Neural crest cell (in vitro differentiated cells): ENCODE measurements around the gene PRKG1. TPM values are rescaled to one million over a fixed set of nuclear protein-coding genes. Genes with fewer than 3 reads are reported as not detected.

ENCODE experiments used
- DNase-seq: peaks from one replicate; pipeline ENCODE4 v3.0.0; 2021; ENCODE audit warnings: low read depth, mixed read lengths, low spot score
- H3K27ac Mint-ChIP-seq: one replicate; pipeline ENCODE4 v1.8.0; 2021; ENCODE audit warnings: mild to moderate bottlenecking, mixed read lengths; ENCODE audit not compliant: unreplicated experiment
- H3K27me3 Mint-ChIP-seq: 2 replicates; pipeline ENCODE4 v1.8.0; 2021; ENCODE audit warnings: low read depth, mild to moderate bottlenecking, mixed read lengths
- H3K36me3 Mint-ChIP-seq: 2 replicates; pipeline ENCODE4 v1.8.0; 2021; ENCODE audit warnings: low read depth, mild to moderate bottlenecking, mixed read lengths
- H3K4me1 Mint-ChIP-seq: 2 replicates; pipeline ENCODE4 v1.8.0; 2021; ENCODE audit warnings: mixed read lengths
- H3K4me3 Mint-ChIP-seq: one replicate; pipeline ENCODE4 v1.8.0; 2021; ENCODE audit warnings: mild to moderate bottlenecking, mixed read lengths
- H3K9me3 Mint-ChIP-seq: 2 replicates; pipeline ENCODE4 v1.8.0; 2021; ENCODE audit warnings: mixed read lengths
- total RNA-seq: library from RNA; stranded (reverse); gene quantifications from 2 replicates; pipeline ENCODE4 v1.2.1, GENCODE V29; 2021
- TF ChIP-seq, protein P1 (sequence below): fragments of 200-600 bp; sonication (generic); conservative IDR thresholded peaks from 2 replicates; pipeline ENCODE4 v1.5.0; 2021; ENCODE audit warnings: antibody characterized with exemption, mild to moderate bottlenecking

PRKG1 gene
- total RNA-seq, 1 donor from 2014 or later: 4.4 TPM

DNA sequence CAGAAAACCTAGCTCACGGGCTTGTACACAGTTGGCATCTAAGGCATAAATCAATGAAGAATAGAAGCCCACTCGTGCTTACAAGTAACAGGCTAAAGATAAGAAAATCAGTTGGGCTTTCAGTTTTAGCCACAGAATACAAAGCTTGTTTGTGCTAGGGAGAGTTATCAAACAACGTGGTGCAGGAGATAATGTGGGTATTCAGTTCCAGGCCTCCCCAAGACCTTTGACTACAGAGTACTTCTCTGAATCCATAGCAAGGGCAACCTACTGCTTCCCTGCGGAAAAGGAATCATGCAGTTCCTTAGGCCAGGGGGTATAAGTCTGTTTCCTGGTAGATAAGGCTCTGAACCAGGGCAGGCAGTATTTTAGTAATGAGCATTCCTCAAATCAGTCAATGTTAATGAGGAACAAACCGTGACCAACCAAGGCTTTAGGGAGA is 844.6 kb downstream of the PRKG1 start:
- DNase-seq: no peak
- peaks cover under 1% of the 10 kb centered on the region for H3K9me3 Mint-ChIP-seq
- H3K27me3 Mint-ChIP-seq: no peaks in the 10 kb centered on the region
- TF ChIP-seq, protein P1, sequence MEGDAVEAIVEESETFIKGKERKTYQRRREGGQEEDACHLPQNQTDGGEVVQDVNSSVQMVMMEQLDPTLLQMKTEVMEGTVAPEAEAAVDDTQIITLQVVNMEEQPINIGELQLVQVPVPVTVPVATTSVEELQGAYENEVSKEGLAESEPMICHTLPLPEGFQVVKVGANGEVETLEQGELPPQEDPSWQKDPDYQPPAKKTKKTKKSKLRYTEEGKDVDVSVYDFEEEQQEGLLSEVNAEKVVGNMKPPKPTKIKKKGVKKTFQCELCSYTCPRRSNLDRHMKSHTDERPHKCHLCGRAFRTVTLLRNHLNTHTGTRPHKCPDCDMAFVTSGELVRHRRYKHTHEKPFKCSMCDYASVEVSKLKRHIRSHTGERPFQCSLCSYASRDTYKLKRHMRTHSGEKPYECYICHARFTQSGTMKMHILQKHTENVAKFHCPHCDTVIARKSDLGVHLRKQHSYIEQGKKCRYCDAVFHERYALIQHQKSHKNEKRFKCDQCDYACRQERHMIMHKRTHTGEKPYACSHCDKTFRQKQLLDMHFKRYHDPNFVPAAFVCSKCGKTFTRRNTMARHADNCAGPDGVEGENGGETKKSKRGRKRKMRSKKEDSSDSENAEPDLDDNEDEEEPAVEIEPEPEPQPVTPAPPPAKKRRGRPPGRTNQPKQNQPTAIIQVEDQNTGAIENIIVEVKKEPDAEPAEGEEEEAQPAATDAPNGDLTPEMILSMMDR: no peak
- no peaks in the 10 kb centered on the region for H3K36me3 Mint-ChIP-seq
- peaks cover 27% of the 10 kb centered on the region for H3K4me1 Mint-ChIP-seq
- peak overlapping the region; percentile 30 for H3K27ac Mint-ChIP-seq
- no peak overlapping the region for H3K4me3 Mint-ChIP-seq

DNA sequence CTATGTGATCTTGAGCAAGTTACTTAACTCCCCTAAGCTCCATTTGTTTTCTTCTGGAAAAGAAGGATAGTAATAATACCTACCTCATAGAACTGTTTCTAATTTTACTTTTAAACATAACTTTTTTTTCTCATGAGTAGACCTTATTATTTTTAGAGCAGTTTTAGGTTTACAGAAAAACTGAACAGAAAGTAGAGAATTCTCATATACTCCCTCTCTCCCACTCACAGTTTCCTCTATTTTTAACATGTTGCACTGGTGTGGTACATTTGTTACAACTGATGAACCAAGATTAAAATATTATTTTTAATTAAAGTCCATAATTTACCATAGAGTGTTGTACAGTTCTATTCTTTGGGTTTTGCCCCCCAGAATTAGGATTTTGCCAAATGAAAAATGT is 846.4 kb downstream of the PRKG1 start:
- Mint-ChIP-seq H3K4me1 (peaks cover 20% of the 10 kb centered on the region), H3K27me3 (no peaks in the 10 kb centered on the region), H3K36me3 (no peaks in the 10 kb centered on the region), H3K9me3 (peaks cover 9% of the 10 kb centered on the region), H3K27ac (no peak overlapping the region), H3K4me3 (no peak overlapping the region)
- TF ChIP-seq, protein P1: no peak
- no peak for DNase-seq

DNA sequence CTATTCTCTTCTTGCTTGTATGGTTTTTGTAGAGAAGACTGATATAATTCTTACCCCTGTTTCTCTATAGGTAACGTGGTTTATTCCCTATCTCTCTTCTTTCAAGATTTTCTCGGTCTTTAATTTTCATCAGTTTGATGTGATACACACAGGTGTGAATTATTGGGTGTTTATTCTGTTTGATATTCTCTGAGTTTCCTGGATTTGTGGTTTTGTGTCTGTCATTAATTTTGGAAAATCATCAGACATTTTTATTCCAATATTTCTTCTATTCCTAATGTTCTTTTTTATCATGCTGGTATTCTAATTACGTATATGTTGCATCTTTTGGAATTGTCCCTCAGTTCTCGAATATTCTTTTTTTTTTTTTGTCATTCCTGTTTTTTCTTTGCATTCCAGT is 850.1 kb downstream of the PRKG1 start:
- H3K9me3 Mint-ChIP-seq: peaks cover 9% of the 10 kb centered on the region
- H3K27me3 Mint-ChIP-seq: no peaks in the 10 kb centered on the region
- H3K4me1 Mint-ChIP-seq: peaks cover 29% of the 10 kb centered on the region
- no peak overlapping the region for H3K4me3 Mint-ChIP-seq
- no peak overlapping the region for H3K27ac Mint-ChIP-seq
- no peaks in the 10 kb centered on the region for H3K36me3 Mint-ChIP-seq
- no peak for DNase-seq
- TF ChIP-seq, protein P1: no peak

DNA sequence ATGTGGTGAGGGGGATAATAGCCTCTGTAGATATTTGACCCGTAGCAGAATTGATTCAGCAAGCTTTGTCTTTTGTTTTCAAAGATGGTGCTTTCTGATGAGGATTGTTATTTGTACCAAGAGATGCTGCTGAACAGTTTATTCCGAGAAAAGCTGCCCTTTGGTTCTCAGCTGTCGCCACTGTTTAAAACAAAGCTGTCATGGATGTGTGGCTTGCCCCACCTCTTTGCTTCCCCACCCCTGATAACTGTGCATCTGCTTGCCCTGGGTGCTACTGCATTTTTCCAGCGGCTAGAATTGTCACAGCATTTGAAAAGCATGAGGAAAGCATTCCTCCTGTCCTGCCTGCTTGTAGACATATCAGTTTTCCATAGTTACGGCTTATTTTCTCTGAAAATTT is 852.0 kb downstream of the PRKG1 start:
- H3K9me3 Mint-ChIP-seq: peaks cover 9% of the 10 kb centered on the region
- no peaks in the 10 kb centered on the region for H3K27me3 Mint-ChIP-seq
- H3K4me3 Mint-ChIP-seq: no peak overlapping the region
- TF ChIP-seq, protein P1: no peak
- DNase-seq: no peak
- no peaks in the 10 kb centered on the region for H3K36me3 Mint-ChIP-seq
- no peak overlapping the region for H3K27ac Mint-ChIP-seq
- H3K4me1 Mint-ChIP-seq: peaks cover 19% of the 10 kb centered on the region

DNA sequence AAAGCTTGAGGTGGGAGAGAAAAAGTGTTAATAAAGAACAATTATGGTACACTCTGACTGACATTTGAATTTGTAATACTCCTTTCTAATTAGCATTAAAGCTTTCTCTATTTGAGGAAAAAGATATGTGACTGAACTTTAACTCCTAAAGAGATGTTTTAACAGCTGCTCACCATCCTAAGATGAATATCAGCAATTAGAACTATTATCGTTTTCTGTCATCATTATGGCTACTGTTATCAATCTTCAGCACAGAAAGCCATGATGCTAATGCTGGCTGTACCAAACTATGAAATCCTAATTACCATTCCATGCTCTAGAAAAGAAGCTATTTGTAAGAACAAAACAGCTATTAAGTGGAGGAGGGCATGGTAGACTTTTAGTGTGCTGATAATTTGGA is 853.9 kb downstream of the PRKG1 start:
- Mint-ChIP-seq H3K36me3 (no peaks in the 10 kb centered on the region), H3K9me3 (peaks cover 9% of the 10 kb centered on the region), H3K27ac (no peak overlapping the region), H3K27me3 (no peaks in the 10 kb centered on the region), H3K4me3 (no peak overlapping the region), H3K4me1 (peaks cover 25% of the 10 kb centered on the region)
- TF ChIP-seq, protein P1: no peak
- DNase-seq: no peak

DNA sequence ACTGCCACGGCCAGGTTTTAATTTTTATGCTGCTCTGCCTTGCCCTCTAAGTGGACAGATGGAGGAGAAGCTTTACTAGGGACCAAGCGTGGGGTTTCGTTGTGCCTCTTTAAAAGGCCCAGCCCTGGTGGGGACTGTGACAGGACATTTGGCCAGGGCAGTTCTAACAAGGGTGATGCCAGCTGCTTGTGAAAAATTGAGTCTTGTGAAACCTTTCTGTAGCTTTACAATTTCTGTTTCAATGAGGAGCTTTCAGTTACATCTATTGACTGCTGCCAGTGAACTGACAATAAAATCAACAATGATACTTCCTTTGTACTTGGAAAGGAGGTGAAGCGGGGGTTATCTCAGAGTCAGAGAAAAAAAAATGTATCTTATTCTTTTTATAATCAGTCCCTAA is 858.2 kb downstream of the PRKG1 start:
- TF ChIP-seq, protein P1: no peak
- Mint-ChIP-seq H3K4me1 (peaks cover 10% of the 10 kb centered on the region), H3K36me3 (no peaks in the 10 kb centered on the region), H3K4me3 (no peak overlapping the region), H3K27ac (no peak overlapping the region), H3K9me3 (no peaks in the 10 kb centered on the region), H3K27me3 (no peaks in the 10 kb centered on the region)
- no peak for DNase-seq
